Measurements from ENCODE around the gene FN3KRP.

- TF ChIP-seq CTCF (IDR thresholded peaks at IDR 0.05) (no peak), EZH2 (IDR thresholded peaks at IDR 0.05; ENCODE audit: borderline replicate concordance, insufficient read depth, low read depth, low read length, poor library complexity, severe bottlenecking) (no peak)
Observed at GRCh38 chr17:82696259-82696658, 20.2 kb upstream of the FN3KRP start.
